HUDEP-2 (cell line): ENCODE measurements around the gene UPK1B.

Experiments
- DNase-seq, 76 experiments: peaks; one replicate each; lab custom pipeline; 2025; ENCODE audit not compliant: unreplicated experiment in 76 of 76; lab: John Stamatoyannopoulos, UW

Gene UPK1B

GRCh38 chr3:119175872-119176756 lies 2.7 kb downstream of the UPK1B start:
- no peak for DNase-seq

DNA sequence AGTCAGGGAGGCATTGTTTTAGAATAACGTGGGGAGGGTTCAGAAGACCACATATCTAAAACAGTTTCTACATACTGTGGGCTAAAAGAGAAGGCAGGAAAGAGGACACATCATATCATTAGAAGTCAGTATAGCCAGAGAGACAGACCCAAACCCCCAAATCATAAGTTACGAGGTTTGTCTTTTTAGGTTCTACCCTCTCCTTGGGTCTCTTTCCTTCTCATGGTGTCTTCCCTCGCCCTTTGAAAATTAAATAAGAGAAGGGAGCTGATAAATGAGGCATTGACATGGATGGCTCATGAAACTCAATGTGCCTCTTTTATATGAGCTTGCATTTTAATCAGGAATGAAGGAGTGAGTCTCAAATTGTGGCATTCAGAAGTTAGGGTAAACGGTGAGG lies 3.4 kb downstream of the UPK1B start:
- DNase-seq, result no peak

DNA sequence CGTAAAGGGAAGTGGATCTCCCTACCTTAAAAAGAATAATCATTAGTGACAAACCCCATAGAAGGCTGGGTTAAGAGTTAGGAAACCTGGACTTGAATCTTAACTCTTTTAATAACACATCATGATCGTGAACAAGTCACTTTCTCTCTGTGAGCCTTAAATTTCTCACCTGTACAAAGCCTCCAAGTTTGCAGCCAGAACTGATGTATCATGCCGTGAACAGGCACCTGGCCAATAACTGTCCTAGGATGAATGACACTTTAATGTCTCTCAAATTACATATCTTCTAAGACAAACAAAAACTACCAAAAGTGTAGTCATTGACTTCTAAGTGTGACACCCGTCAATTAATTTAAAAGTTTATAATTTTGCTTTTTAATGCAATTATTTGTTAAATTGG lies 3.9 kb downstream of the UPK1B start:
- no peak for DNase-seq

GRCh38 chr3:119181765-119182164 lies 8.4 kb downstream of the UPK1B start:
- DNase-seq, result no peak

DNA sequence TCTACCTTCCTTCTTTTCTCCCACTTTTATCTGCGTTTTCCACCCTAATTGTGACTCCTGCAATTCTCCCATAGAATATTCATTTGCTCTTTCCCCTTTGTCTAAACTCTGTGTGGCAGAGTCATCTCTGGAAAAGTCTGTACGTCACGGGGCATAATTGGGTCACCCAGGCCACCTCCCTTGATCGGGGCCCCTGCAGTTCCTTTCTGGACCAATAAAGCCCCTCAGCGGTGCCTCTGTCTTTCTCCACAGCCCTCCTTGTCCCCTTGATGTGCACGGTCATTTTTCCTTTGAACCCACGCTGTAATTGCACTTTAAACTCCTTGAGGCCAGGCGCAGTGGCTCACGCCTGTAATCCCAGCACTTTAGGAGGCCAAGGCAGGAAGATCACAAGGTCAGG lies 10.7 kb downstream of the UPK1B start:
- no peak for DNase-seq

DNA sequence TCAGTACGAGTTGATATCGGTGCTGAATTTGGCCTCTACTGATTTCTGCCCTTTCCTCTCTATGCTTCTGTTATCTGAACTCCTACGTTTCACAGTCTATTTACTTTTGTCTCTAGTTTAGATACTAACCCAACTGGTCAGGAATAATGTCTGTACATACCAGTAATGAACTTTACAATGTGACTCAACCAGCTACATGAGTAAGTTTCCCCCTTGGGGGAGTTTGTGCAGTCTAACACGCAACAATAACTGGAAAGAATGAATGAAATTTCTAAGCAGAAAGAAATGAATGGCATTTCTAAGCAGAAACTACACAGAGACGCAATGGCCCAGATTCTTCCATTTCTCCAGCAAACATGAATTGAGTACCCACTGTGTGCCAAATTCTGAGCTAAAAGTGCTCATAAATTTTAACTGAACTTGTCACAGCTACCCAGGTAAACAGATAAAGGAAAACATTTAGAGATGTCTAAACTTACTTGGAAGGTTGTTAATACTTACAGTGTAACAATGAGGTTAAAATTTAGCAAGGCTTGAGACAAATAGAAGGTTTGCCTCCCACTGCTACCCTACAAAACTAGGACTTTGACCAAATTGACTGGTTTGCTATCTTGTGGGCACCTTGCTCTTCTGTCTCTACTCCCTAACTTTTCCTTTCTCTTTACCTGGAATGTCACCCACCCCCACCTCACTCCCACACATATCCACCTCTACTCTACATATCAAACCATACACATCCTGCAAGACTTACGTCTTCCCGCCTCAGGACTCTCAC lies 11.6 kb downstream of the UPK1B start:
- DNase-seq, result no peak

DNA sequence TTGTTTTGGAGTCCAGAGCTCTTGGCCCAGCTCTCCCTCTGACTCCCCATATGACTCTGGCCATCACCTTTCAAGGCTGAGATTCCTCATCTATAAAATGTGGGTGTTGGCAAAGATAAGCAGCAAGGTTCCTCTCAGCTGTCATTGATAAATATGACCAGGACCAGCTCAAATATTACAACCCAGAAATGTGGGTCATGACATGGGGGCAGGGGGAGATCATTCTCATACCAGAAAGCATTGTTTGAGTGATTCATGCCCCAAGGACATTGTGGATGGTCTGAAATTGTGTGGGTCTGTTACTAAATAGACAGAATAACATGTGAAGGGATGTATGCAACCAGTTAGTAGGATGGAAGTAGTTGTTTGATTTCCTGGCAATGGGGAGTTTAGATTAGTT lies 13.9 kb downstream of the UPK1B start:
- DNase-seq, result no peak

- no peak for DNase-seq
Observed at GRCh38 chr3:119191800-119192199, 18.4 kb downstream of the UPK1B start.

GRCh38 chr3:119194237-119195150 lies 21.1 kb downstream of the UPK1B start:
- DNase-seq, result no peak

DNA sequence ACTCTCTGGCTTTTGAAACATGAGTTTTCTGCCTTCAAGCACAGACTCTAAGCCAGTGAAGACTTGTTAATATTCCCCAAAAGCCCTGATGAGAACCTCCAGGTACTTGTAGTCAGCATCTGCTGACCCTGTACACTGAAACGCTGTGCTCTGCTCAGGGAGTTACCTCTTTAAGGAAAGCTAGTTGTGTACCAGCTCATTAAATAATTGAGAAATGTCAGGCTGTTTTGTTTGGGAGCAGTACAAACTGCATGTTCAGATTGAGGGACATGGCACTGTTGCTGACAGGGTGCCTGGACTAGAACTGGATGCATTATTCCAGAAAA lies 21.7 kb downstream of the UPK1B start:
- no peak for DNase-seq

GRCh38 chr3:119195911-119196310 lies 22.5 kb downstream of the UPK1B start:
- DNase-seq, result no peak

- peak in 1 of 76 experiments; percentile 1 for DNase-seq
Observed at GRCh38 chr3:119205209-119205608, 31.8 kb downstream of the UPK1B start.

GRCh38 chr3:119205685-119206084 lies 32.3 kb downstream of the UPK1B start:
- no peak for DNase-seq

GRCh38 chr3:119206611-119207511 lies 33.5 kb downstream of the UPK1B start:
- no peak for DNase-seq

DNA sequence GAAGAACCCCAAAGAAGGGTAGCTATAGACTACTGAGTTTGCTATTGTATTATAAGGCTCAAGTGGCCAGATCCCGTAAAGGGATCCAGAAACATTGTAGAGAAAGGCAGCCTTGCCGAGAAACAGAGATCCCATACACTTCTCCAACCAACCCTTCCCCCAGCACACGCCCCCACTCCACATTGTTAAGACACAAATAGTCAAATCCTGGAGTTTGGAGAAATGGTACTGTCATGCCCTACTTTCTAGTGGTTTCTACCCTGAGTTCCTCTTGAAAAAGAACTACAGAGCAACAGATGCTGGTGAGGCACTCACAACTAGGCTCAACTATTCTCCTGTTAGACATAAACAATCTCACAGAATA lies 34.1 kb downstream of the UPK1B start:
- DNase-seq, result no peak

DNA sequence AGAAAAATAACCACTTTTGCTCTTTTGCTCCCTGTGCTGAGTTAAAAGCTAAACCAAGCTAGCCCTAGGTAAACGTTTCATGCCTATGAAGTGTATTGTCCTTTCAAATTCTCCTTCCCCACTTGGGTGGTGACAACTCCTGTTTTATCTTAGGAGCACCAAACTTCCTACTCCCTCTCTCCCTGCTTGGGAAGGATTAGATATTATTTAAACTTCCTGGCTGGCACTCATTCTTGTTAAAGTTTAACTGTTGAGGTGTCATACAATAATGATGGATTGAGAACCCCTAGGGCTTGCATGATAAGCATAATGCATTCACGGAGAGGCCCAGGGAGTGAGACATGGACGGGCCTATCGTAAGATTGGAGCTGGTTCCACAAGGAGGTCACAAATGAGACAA lies 37.8 kb downstream of the UPK1B start:
- no peak for DNase-seq

DNA sequence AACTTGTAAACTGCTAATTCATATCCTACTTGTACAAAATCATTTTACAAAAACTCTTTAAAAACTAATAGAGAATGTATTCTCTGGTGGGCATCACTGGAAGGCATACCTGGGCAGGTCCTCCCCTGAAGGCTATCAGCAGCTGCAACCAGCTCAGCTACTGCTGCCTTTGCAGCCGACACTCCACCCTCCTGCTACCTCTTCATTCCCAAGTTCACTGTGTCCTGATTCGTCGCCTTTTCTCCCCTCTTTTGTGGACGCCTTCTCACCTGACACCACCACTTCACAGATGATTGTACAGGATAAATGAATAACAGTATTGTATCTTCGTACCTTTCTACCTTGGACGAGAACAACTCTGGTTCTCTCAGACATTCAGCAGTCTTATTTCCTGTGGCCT lies 38.4 kb downstream of the UPK1B start:
- DNase-seq, result no peak

DNA sequence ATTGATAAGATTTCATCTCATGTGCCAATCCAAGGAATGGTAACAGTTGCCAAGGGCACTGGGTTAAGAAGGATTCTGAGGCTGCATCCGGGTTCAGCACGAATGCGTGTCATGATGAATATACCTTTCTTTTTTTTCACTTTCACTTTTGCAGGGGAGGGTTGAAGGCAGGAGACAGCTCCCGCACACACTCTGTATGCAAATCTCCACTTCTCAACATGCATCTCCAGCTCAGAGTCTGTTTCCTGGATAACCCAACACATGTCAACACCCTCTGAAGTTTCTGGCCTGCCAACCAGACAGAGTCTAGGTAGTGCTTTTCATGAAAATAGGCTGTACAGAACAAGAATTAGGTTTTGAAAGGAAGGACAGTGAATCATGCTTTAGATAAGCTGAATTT lies 45.7 kb downstream of the UPK1B start:
- DNase-seq, result no peak

DNA sequence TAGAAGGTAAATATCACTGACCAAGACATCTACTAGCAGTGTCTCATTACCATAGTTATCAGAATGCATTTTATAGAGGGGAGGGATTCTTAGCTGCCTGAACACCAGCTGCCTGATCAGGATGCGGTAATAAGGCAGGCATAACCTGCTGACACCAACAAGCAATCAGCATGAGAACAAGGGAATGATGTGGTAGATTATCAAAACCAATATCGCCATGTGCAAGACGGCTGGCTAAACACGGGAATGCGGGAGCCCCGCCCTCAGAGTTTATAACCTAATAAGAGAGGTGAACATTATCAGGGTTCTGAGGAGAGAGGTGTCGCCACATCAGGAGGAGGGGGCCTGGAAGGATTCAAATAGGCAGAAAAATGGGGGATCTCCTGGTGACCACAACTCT lies 46.8 kb downstream of the UPK1B start:
- no peak for DNase-seq

DNA sequence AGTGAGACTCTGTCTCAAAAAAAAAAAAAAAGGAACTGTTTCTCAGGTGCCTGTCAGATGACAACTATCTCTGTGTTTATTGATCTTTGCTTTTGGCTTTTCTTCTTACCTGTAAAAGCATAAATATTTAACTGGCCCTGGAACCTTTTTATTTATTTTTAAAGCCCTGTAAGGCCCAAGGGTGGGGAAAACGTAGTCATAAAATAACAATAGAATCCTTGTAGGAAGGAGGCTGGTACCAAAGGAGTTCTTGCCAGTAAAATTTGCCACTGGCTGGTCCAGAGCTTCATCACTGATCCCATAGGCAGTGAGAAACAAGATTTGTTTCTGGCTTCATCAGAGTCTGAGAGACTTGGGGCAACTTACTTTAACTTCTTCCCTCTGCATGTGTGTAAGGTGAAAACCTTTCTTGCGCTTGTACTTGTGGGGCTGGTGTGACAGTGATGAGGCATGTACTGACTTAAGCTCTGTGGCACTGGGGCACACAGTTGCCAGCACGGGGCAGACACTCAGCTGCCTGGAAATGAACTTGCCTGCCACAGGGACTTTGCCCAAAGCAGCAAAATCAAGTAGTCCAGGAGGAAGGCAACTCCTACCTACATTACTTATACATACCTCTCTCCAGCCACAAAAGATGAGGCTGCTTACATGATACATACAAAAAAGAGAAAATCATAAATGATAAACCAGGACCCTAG lies 47.7 kb downstream of the UPK1B start:
- no peak for DNase-seq
